ENCODE data around the gene TNPO3. TPM values are rescaled to one million over a fixed set of nuclear protein-coding genes. Genes with fewer than 3 reads are reported as not detected.

TNPO3 gene
- polyA plus RNA-seq, 1 donor from 2014 or later: 47.7 TPM

- no peak overlapping the region for H3K27ac ChIP-seq (ENCODE audit: low read length)
- no peak overlapping the region for H2AFZ ChIP-seq (ENCODE audit: low read depth, low read length)
- no peaks in the 10 kb centered on the region for H3K9me3 ChIP-seq (ENCODE audit: low read length)
- no peaks in the 10 kb centered on the region for H3K79me2 ChIP-seq (replicated peaks; ENCODE audit: insufficient read depth, low read length)
- H3K9ac ChIP-seq (ENCODE audit: low read length): no peak overlapping the region
- no peak overlapping the region for H3K4me3 ChIP-seq (ENCODE audit: low read length)
- no peaks in the 10 kb centered on the region for H3K36me3 ChIP-seq (ENCODE audit: insufficient read depth, low read length)
- H4K20me1 ChIP-seq (ENCODE audit: insufficient read depth): no peaks in the 10 kb centered on the region
- no peaks in the 10 kb centered on the region for H3K9me2 ChIP-seq (ENCODE audit: insufficient read depth, low read length)
- peaks cover under 1% of the 10 kb centered on the region for H3K27me3 ChIP-seq (ENCODE audit: insufficient read depth, low read depth, low read length)
- no peaks in the 10 kb centered on the region for H3F3A ChIP-seq (ENCODE audit: insufficient read depth, low read length, poor library complexity, severe bottlenecking)
- H3K4me2 ChIP-seq (ENCODE audit: low read length): no peak overlapping the region
- TF ChIP-seq CTCF (IDR thresholded peaks at IDR 0.05; ENCODE audit: poor library complexity, severe bottlenecking) (peak; percentile 91), SMC3 (conservative IDR thresholded peaks at IDR 0.05; ENCODE audit: poor library complexity) (peak; percentile 82), RAD21 (conservative IDR thresholded peaks at IDR 0.05) (peak; percentile 86), TAF1 (IDR thresholded peaks at IDR 0.05; ENCODE audit: low read depth) (no peak)
Observed at GRCh38 chr7:129091484-129092002, 36.6 kb upstream of the TNPO3 start.

DNA sequence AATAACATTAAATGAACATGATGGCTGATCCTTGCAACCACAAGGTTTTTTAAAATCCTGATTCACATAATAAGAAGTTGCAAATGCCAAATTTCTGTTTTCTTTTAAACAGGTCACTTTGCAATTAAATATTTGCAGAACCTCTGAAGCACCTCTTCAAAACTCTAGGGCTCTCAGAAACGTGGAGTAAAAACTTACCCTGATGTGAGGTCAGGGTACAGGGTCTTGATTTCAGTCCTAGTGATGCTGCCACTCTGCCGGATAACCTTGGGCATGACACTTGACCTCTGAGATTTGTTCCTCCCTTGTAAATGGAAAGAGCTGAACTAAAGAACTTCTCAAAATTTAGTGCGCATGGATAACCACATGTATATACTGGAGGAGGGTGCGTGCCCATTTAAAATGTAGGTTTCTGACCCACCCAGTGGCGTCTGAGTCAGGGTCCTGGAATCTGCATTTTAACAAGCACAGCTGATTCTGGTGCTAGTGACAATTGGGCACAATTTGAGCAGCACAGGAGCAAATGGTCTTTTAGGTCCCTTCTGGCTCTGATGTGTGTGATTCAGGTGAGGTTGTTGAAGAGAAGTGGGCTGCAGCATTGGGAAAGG lies 35.5 kb upstream of the TNPO3 start:
- Histone ChIP-seq H3K27me3 (ENCODE audit: insufficient read depth, low read depth, low read length) (no peaks in the 10 kb centered on the region), H4K20me1 (ENCODE audit: insufficient read depth) (no peaks in the 10 kb centered on the region), H3F3A (ENCODE audit: insufficient read depth, low read length, poor library complexity, severe bottlenecking) (no peaks in the 10 kb centered on the region), H3K4me3 (ENCODE audit: low read length) (no peak overlapping the region), H3K9me3 (ENCODE audit: low read length) (no peaks in the 10 kb centered on the region), H3K27ac (ENCODE audit: low read length) (no peak overlapping the region), H3K9ac (ENCODE audit: low read length) (no peak overlapping the region), H3K4me2 (ENCODE audit: low read length) (no peak overlapping the region), H2AFZ (ENCODE audit: low read depth, low read length) (no peak overlapping the region), H3K36me3 (ENCODE audit: insufficient read depth, low read length) (no peaks in the 10 kb centered on the region), H3K9me2 (ENCODE audit: insufficient read depth, low read length) (no peaks in the 10 kb centered on the region), H3K79me2 (replicated peaks; ENCODE audit: insufficient read depth, low read length) (no peaks in the 10 kb centered on the region)
- TF ChIP-seq TAF1 (IDR thresholded peaks at IDR 0.05; ENCODE audit: low read depth) (no peak), RAD21 (conservative IDR thresholded peaks at IDR 0.05) (no peak), MXI1 (conservative IDR thresholded peaks at IDR 0.05; ENCODE audit: poor library complexity, severe bottlenecking) (no peak), EZH2 (IDR thresholded peaks at IDR 0.05; ENCODE audit: borderline replicate concordance, insufficient read depth, low read length, poor library complexity, severe bottlenecking) (no peak), REST (IDR thresholded peaks at IDR 0.05; ENCODE audit: borderline replicate concordance) (no peak), EP300 (conservative IDR thresholded peaks at IDR 0.05; ENCODE audit: poor library complexity, severe bottlenecking) (no peak), CTCF (IDR thresholded peaks at IDR 0.05; ENCODE audit: poor library complexity, severe bottlenecking) (no peak), SMC3 (conservative IDR thresholded peaks at IDR 0.05; ENCODE audit: poor library complexity) (no peak), POLR2AphosphoS5 (IDR thresholded peaks at IDR 0.05) (no peak)

Measured in neural cell (in vitro differentiated cells).